GM18870 (cell line): ENCODE data around the gene IQSEC1.

Source experiments
- ATAC-seq: cut with Tn5 transposase; IDR thresholded peaks from one replicate; pipeline ENCODE4 v1.9.1; 2021; ENCODE audit warnings: moderate library complexity; ENCODE audit not compliant: unreplicated experiment

IQSEC1 gene

GRCh38 chr3:12972781-12973702 lies 100.2 kb downstream of the IQSEC1 start:
- no peak for ATAC-seq

DNA sequence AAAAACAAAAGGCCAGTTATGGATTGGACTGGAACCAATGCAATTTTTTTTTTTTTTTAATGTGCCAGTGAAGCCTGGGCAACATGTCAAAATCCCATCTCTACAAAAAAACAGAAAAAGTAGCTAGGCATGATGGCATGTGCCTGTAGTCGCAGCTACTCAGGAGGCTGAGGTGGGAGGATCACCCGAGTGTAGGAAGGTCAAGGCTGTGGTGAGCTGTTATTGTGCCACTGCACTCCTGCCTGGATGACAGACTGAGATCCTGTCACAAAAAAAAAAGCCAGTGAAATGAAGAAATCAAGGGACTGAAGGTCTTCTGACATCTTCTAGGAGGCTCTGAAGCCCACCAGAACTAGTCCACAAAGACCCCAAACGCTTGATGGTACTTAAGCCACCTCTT lies 101.2 kb downstream of the IQSEC1 start:
- no peak for ATAC-seq

- no peak for ATAC-seq
Observed at GRCh38 chr3:12970684-12971083, 102.5 kb downstream of the IQSEC1 start.

- no peak for ATAC-seq
Observed at GRCh38 chr3:12969486-12969885, 103.7 kb downstream of the IQSEC1 start.

DNA sequence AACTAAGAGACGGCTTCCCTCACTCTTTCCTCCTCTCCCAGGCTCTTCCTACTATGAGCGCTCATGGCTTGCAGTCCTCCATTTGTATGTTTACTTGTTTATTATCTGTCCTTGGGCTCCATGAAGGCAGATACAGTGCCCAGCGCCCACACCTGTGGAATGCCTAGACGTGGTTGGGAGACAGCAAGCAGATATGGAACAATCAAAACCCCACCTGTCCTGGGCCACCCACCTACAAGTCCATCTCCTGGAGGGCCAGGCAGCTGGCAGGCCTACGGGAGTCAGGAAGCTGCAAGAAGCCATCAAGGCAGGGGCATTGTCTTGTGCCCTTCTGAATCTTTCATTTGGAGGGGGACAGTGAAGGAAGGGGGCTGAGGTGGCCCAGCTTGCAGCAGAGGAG lies 104.7 kb downstream of the IQSEC1 start:
- ATAC-seq = no peak

DNA sequence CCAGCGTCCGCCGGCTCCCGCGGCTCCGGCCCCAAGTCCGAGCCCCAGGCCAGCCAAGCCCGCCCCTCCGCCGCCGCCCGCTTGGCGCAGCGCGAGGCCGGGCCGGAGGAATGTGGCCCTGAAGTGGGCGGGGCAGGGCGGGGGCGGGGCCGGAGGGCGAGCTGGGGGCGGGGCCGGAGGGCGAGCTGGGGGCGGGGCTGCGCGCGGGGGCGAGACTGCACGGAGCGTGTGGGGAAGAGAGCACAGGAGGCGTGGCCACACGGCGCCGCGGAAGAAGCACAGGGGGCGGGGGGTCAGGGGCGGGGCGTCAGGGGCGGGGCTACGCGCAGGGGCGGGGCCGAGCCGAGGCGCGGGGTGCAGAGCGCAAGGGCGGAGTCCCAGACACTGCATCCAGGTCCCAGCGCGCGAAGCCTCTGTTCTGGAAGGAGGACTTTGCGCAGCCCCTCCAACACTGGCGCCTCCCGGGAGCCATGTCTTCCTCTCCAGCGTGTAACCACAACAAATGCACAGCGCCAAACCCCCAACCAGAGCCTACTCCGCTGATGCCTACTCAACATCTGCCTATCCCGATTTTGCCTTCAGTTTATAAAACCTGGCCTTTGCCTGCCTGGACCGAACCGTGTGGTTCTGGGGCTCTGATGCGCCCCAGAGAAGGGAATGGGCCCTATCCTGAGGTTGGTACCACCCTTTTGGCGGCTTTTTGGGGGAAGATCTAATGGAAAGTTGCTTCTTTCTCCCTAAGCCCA lies 105.5 kb downstream of the IQSEC1 start:
- no peak for ATAC-seq

DNA sequence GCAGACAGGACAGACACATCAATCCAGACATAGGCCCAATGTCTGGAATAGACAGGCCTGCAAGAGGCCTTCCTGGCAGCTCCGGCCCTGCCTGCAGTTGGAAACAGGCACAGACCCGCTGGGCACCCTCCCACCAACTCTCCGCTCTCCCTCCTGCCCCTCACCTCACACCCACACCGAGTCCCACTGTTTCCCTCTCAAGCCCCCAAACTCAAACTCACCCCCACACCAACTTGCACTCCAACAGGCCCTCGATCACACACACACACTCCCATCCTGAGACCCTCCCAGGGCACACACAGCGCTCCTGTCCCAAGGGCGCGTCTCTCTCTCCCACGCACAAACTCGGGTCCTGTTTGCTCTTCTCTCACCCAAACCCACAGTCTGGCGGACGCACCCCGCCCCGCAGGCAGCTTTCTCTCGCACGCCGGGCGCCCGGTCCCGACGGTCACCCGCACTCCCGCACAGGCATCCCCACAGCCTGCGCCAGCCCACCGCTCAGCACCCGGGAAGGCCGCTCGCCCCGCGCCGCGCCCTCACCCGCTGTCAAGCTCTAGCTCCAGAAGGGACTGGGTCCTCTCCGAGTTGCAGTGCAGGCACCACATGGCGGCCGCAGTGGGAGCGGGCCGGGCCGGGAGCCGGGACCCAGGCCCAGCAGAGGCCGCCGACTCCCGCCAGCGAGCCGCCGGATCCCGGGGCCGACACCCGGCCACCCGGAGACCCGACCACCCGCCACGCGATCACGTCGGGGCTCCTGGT lies 106.2 kb downstream of the IQSEC1 start:
- ATAC-seq = no peak

DNA sequence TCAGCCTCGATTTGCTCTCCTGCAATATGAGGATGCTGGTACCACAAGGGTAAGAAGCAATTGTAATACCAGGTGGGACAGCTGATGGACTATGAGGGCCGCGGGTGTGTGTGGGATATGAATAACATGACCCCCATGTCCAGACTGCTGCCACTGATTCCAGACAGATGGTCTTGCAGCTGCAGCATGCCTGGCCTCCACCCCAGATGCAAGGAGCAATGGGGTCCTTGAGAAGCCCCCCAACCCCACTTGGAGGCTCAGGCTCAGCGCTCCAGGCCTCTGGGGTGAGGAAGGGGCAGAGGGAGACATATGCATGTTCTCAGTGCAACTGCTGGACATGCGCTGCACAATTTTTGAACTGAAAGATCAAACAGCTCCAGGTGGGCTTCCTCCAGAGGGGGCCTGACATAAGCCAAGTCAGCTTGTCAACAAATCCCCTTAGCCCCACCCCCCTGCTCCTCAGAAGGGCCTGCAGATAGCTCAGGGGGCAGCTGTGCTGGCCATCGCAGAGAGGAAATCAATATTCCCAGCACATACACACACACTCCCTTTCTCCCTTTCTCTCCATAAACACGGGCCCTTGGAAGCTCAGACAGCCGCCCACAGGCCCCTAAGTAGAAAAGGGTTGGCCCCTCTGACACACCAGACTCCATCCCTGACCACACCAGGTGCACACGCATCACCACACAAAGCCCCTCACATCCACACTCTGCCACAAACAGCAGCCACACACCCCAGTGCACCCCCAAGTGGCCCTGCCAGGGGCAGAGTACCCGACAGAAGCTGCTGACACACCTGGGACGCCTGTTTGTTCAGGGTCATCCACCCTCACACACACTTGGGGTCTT lies 107.0 kb downstream of the IQSEC1 start:
- ATAC-seq = no peak

- no peak for ATAC-seq
Observed at GRCh38 chr3:12964711-12965612, 108.3 kb downstream of the IQSEC1 start.

- ATAC-seq = no peak
Observed at GRCh38 chr3:12963922-12964701, 109.1 kb downstream of the IQSEC1 start.

DNA sequence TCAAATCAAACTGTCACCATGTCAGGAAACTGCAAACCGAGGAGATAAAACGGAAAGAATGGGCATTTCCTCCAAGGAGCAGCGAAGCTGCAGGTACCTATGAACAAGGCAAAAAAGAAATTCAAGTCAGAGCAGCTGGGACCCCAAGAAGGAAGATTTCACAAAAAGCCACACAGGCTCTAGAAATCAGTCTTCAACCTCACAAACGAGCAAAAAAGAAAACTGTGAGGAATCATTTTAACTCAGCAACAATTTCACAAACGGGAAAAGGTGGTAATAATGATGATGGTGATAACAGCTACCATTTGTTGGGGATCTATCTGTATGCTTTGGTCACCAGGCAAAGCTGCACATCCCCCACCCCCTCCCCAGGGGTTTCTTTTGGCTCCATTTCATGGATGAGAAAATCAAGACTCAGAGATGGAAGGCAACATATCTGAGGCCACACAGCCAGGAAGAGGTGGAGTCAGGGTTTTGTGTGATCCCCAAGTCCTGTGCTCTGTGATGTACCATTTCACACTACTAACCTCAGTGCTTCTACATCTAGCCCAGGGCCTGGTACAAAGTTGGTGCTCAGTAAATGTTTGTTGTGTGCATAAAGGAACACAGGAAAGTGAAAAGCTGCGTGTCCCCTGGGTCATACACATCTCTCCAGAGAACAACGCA lies 109.9 kb downstream of the IQSEC1 start:
- ATAC-seq = no peak

GRCh38 chr3:12962292-12962691 lies 110.9 kb downstream of the IQSEC1 start:
- no peak for ATAC-seq

DNA sequence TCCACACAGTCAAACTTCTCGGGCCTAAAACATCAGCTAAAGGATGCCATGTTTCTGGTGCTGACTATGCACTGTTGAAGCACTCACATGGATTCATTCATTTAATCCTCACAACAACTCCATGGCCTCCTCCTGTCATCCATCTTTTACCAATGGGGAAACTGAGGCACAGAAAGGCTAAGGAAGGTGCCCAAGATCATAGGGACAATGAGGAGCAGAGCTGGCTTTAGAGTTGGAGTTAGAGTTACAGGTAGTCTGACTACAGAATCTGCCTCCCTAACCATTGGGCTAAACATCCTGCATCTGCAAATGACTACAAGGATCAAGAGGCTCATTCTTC lies 111.6 kb downstream of the IQSEC1 start:
- no peak for ATAC-seq

- no peak for ATAC-seq
Observed at GRCh38 chr3:12961007-12961696, 112.1 kb downstream of the IQSEC1 start.

DNA sequence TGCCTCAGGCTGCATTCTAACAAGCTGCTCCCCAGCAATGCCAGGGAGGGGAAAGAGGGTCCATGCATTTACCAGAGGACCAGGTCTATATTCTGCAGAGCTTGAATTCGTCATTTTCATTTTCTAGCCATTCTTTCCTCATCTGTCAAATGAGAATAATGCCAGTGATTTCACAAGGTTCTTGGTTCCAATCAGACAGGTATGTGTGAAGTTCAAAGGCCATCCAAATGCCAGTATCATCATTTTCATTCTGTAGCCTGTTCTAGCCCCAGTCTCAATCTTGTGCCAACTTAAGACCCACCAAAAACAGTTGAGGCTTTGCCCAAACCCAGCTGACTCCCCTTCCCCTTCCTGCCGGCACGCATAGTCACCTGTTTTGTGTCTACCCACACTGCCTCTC lies 112.7 kb downstream of the IQSEC1 start:
- ATAC-seq = no peak

DNA sequence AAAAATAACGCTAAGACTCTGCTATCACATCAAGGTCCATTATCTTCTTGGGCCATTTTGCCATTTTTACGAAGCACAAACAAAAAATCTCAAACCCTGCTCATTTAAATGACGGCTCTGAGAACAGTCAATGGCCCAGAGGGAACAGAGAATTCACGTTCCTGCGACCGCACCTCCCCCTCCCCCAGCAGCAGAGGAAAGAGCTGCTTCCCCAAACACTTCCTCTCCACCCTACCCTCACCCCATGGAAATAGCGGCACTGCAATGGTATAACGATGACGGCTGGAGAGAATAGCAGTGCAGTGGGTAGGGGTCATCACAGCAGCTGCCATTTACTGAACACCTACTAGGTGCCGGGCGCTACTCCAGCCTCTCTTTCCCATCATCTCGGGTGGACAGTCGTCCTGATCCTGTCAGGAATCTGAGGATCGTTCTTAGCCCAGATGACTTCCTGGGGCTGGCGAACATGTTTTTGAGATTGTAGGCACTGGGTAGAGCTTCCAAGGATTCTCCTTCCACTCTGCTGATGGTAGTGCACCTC lies 113.3 kb downstream of the IQSEC1 start:
- ATAC-seq = no peak

DNA sequence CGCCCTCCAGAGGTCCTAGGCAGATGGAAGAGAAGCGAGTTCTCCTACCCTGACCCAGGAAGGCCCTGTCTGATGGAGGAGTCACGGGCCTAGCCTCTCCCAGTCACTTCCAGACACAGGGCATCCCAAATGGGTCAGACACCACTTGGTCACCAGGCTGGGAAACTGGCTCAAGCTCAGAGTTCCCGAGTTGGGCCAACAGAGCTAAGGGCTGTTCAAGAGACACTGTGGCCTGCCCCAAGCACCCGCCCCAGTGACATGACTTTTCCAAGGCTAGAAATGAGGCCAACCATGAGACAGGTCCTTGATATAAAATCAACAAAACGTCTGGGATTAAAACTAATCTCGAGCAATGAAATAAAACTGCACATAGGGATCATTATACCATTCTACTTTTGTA lies 113.8 kb downstream of the IQSEC1 start:
- ATAC-seq = no peak
